B cell (primary cell): ENCODE measurements around the gene WHAMM. TPM values are rescaled to one million over a fixed set of nuclear protein-coding genes. Genes with fewer than 3 reads are reported as not detected.

Experiments used
- ATAC-seq: fragments of 200-7000 bp; cut with Tn5 transposase; one replicate; pipeline ENCODE4 v1.10.0; 2021; ENCODE audit warnings: low read depth, mild to moderate bottlenecking, moderate number of reproducible peaks, moderate library complexity
- CTCF ChIA-PET: fragments of 350-600 bp; sonication (Branson Sonifier 250); formaldehyde crosslinking; loops from one replicate; lab custom pipeline; 2021; ENCODE audit warnings: antibody characterized with exemption, inconsistent platforms; lab: Charles Lee
- POLR2A ChIA-PET: fragments of 350-600 bp; sonication (Branson Sonifier 250); formaldehyde crosslinking; loops from one replicate; lab custom pipeline; 2021; ENCODE audit warnings: antibody characterized with exemption; lab: Charles Lee
- DNase-seq: peaks from one replicate; pipeline ENCODE4 v3.0.0; 2013
- H2AFZ ChIP-seq: 2 replicates; pipeline ENCODE4 v1.6.1; 2012; ENCODE audit warnings: mild to moderate bottlenecking, low read depth, low read length; ENCODE audit not compliant: insufficient read depth, poor library complexity, severe bottlenecking
- H3K27ac ChIP-seq, 2 donors: 1 replicate in 1 of 2; 2 replicates in 1 of 2; pipeline ENCODE4 v1.5.1; 2012 to 2013; ENCODE audit warnings: low read length in 2 of 2, mild to moderate bottlenecking in 2 of 2, moderate library complexity in 1 of 2
- H3K27me3 ChIP-seq, 4 experiments: fragments of 200-600 bp in 1 of 4; sonication (generic) in 1 of 4; replicated peaks in 1 of 4; 1 replicate in 2 of 4; 2 replicates in 2 of 4; pipeline versions ENCODE4 v1.6.1 to v1.7.0; 2013 to 2016; ENCODE audit warnings: low read length in 3 of 4, mild to moderate bottlenecking in 2 of 4, mixed read lengths in 1 of 4, moderate library complexity in 1 of 4; ENCODE audit not compliant: insufficient read depth in 4 of 4, control insufficient read depth in 3 of 4; ENCODE audit errors: control extremely low read depth in 1 of 4
- H3K36me3 ChIP-seq, 2 experiments: replicated peaks in 1 of 2; 1 replicate in 1 of 2; 2 replicates in 1 of 2; pipeline versions ENCODE4 v1.6.1 to v1.7.1; 2013; ENCODE audit warnings: low read length in 1 of 2; ENCODE audit not compliant: insufficient read depth in 2 of 2, control insufficient read depth in 1 of 2; ENCODE audit errors: control extremely low read depth in 1 of 2, extremely low read depth in 1 of 2
- H3K4me1 ChIP-seq, 2 donors: fragments of 200-600 bp in 1 of 2; sonication (generic) in 1 of 2; 1 replicate in 1 of 2; 2 replicates in 1 of 2; pipeline versions ENCODE4 v1.5.1 to v1.6.1; 2013 to 2017; ENCODE audit warnings: low read length in 2 of 2; ENCODE audit not compliant: control insufficient read depth in 2 of 2, insufficient read depth in 2 of 2
- H3K4me2 ChIP-seq: replicated peaks from 2 replicates; pipeline ENCODE3; 2012; ENCODE audit warnings: mild to moderate bottlenecking, low read depth, low read length; ENCODE audit not compliant: poor library complexity, severe bottlenecking
- H3K4me3 ChIP-seq, 5 experiments: fragments of 200-600 bp in 1 of 5; sonication (generic) in 1 of 5; 1 replicate in 3 of 5; 2 replicates in 2 of 5; pipeline versions ENCODE4 v1.5.1 to v1.7.0; 2011 to 2016; ENCODE audit warnings: low read length in 4 of 5, mild to moderate bottlenecking in 4 of 5, low read depth in 2 of 5, control low read depth in 1 of 5, moderate library complexity in 1 of 5; ENCODE audit not compliant: insufficient read depth in 1 of 5; ENCODE audit errors: control extremely low read depth in 1 of 5, extremely low read depth in 1 of 5
- H3K79me2 ChIP-seq: fragments of 200-600 bp; sonication (generic); one replicate; pipeline ENCODE4 v1.6.0; 2016; ENCODE audit warnings: low read length; ENCODE audit not compliant: control insufficient read depth, insufficient read depth
- H3K9ac ChIP-seq: fragments of 200-600 bp; sonication (generic); 2 replicates; pipeline ENCODE4 v1.6.1; 2017; ENCODE audit warnings: mild to moderate bottlenecking, low read length, moderate library complexity
- H3K9me3 ChIP-seq, 3 donors: one replicate each; pipeline versions ENCODE4 v1.6.1 to v1.7.1; 2013; ENCODE audit warnings: low read length in 2 of 3; ENCODE audit not compliant: control insufficient read depth in 2 of 3, insufficient read depth in 1 of 3; ENCODE audit errors: control extremely low read depth in 1 of 3
- H4K20me1 ChIP-seq: 2 replicates; pipeline ENCODE4 v1.6.0; 2012; ENCODE audit warnings: mild to moderate bottlenecking, low read length; ENCODE audit not compliant: insufficient read depth, control insufficient read depth, poor library complexity, severe bottlenecking
- H3K27ac Mint-ChIP-seq: one replicate; pipeline ENCODE4 v1.8.0; 2021; ENCODE audit warnings: mixed read lengths
- H3K27me3 Mint-ChIP-seq: one replicate; pipeline ENCODE4 v1.8.0; 2021; ENCODE audit warnings: mixed read lengths
- H3K4me1 Mint-ChIP-seq: one replicate; pipeline ENCODE4 v1.8.0; 2021; ENCODE audit warnings: mixed read lengths
- H3K4me3 Mint-ChIP-seq: one replicate; pipeline ENCODE4 v1.8.0; 2021; ENCODE audit warnings: mixed read lengths
- H3K9me3 Mint-ChIP-seq: one replicate; pipeline ENCODE4 v1.8.0; 2022; ENCODE audit warnings: mixed read lengths; ENCODE audit not compliant: insufficient read depth
- EZH2 ChIP-seq: IDR thresholded peaks from 2 replicates; pipeline ENCODE4 v1.6.1; 2012; ENCODE audit warnings: borderline replicate concordance, low read depth, mild to moderate bottlenecking, moderate library complexity, low read length; ENCODE audit not compliant: insufficient read depth, poor library complexity, severe bottlenecking
- WGBS: methylation state at CpG from one replicate; pipeline ENCODE4 v1.1.5; 2013; ENCODE audit warnings: missing lambda C conversion rate; ENCODE audit not compliant: insufficient coverage; 5-methylcytosine and 5-hydroxymethylcytosine counted together
- intact Hi-C: fragments of 100-400 bp; cut with micrococcal nuclease; formaldehyde crosslinking; loops from one replicate; pipeline ENCODE4 v1.10.0; 2022
- polyA plus RNA-seq: library from polyadenylated mRNA; depleted of rRNA; stranded (reverse); fragments of >200 nt; gene quantifications from 2 replicates; pipeline ENCODE4 v1.2.3, GENCODE V29; 2012
- total RNA-seq, 2 donors: library from RNA; stranded (reverse); fragments of 120-200 nt in 1 of 2; gene quantifications; 1 replicate in 1 of 2; 2 replicates in 1 of 2; pipeline versions ENCODE4 v1.2.3 to v1.2.4, GENCODE V29; 2013 to 2022
- TF ChIP-seq, protein P1 (sequence below): fragments of 200-600 bp; IDR thresholded peaks from one replicate; pipeline ENCODE4 v1.8.0; 2022; ENCODE audit warnings: antibody characterized with exemption, mild to moderate bottlenecking

Gene WHAMM
- total and polyA plus RNA-seq, 2 donors (not counting 1 experiment from before 2014, with no cell fraction given), result 18.3 to 31.3 TPM

DNA sequence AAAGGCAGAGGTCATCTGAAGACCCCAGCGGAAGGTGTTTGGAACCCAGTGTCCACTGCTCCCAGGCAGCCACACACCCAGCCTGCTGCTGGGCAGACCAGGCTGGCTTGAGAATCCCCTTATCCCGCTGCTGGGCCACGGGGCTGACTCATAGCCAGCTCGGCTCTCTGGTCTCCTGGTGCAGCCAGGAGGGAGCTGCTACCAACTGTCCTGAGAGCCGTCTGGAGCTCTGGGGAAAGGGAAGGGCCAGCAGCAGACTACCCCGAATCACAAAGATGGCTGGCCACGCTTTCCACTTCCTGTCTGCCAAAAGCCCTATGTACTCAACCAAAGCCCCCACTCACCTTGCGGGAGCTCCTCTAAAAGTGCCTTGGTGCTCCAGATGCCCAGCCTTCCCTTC, 38.3 kb downstream of the WHAMM start:
- Histone ChIP-seq H3K27ac (no peak overlapping the region), H3K36me3 (no peaks in the 10 kb centered on the region), H3K4me2 (no peak overlapping the region), H3K9ac (no peak overlapping the region), H3K4me3 (no peak overlapping the region), H3K79me2 (no peaks in the 10 kb centered on the region), H2AFZ (no peak overlapping the region), H3K4me1 (peaks cover 16 to 25% of the 10 kb centered on the region in 2 donors), H3K27me3 (no peaks in the 10 kb centered on the region), H4K20me1 (no peaks in the 10 kb centered on the region), H3K9me3 (no peaks in the 10 kb centered on the region)
- POLR2A ChIA-PET, result no interaction called here
- TF ChIP-seq, protein P1, sequence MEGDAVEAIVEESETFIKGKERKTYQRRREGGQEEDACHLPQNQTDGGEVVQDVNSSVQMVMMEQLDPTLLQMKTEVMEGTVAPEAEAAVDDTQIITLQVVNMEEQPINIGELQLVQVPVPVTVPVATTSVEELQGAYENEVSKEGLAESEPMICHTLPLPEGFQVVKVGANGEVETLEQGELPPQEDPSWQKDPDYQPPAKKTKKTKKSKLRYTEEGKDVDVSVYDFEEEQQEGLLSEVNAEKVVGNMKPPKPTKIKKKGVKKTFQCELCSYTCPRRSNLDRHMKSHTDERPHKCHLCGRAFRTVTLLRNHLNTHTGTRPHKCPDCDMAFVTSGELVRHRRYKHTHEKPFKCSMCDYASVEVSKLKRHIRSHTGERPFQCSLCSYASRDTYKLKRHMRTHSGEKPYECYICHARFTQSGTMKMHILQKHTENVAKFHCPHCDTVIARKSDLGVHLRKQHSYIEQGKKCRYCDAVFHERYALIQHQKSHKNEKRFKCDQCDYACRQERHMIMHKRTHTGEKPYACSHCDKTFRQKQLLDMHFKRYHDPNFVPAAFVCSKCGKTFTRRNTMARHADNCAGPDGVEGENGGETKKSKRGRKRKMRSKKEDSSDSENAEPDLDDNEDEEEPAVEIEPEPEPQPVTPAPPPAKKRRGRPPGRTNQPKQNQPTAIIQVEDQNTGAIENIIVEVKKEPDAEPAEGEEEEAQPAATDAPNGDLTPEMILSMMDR, result no peak
- no peak for TF ChIP-seq EZH2
- Mint-ChIP-seq H3K4me1 (peaks cover 39% of the 10 kb centered on the region), H3K4me3 (no peak overlapping the region), H3K27ac (no peak overlapping the region), H3K27me3 (no peaks in the 10 kb centered on the region), H3K9me3 (no peaks in the 10 kb centered on the region)
- 90% methylated on average over 8 of the region's 8 CpGs for WGBS
- ATAC-seq (no peak), DNase-seq (no peak)
- intact Hi-C loops, result loop anchor here (2.0 kb wide), 1 partner anchor 153 kb away; no protein-coding TSS in a partner anchor
- CTCF ChIA-PET, result interaction anchor here (1.0 to 3.0 kb wide), 2 partner anchors 148 to 153 kb away, joined by 3 to 21 read pairs; no protein-coding TSS in a partner anchor

DNA sequence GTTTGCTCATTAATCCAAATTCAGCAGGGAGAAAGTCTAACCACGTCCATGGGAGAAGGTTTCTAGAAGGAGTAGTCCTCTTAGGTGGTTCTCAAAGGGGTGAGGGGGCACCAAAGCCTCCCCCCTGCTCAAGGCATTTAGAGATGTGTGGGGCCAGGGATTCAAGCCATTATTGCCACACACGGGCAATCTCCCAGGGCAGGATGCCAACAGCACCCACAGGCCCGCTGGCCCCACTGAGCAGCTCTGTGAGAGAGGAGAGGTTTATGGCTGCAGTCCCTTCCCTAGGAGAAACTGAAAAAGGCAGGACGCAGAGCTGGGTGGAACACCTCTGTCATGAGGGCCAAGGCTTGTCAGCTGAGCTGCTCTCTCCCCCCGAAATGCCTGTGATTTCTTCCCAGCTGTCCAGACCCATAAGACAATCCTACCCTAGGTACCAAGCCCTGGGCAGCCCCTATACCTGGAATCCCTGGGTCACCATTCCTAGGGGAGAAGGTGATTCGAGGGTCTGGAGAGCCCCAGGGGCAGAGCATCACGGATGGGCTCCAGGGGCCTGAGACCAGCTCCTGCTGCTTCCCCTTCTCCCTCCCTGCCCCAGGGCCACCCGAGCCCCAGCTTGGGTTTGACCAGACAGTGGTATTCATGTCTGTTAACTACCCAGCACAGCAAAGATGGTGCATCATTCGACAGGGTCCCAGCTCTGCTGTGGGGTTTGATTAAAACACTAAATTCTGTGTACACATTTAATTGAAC, 39.0 kb downstream of the WHAMM start:
- H3K4me1 Mint-ChIP-seq, result peaks cover 40% of the 10 kb centered on the region
- ATAC-seq, result no peak
- DNase-seq, result no peak
- H3K9me3 Mint-ChIP-seq, result no peaks in the 10 kb centered on the region
- H3K4me3 ChIP-seq, result no peak overlapping the region
- WGBS, result 98% methylated on average over 6 of the region's 9 CpGs
- TF ChIP-seq EZH2, result no peak
- TF ChIP-seq, protein P1, result no peak
- no peak overlapping the region for H3K4me2 ChIP-seq
- ChIA-PET CTCF (interaction anchor here (1.0 to 3.6 kb wide), 5 partner anchors 15 to 155 kb away, joined by 3 to 21 read pairs (median 6); partner anchors contain the start of gene RAMAC), POLR2A (no interaction called here)
- no peak overlapping the region for H3K27ac Mint-ChIP-seq
- intact Hi-C loops, result loop anchor here (2.0 kb wide), 1 partner anchor 152 kb away; no protein-coding TSS in a partner anchor
- no peak overlapping the region for H3K27ac ChIP-seq
- no peak overlapping the region for H2AFZ ChIP-seq
- no peaks in the 10 kb centered on the region for H3K36me3 ChIP-seq
- no peaks in the 10 kb centered on the region for H3K27me3 ChIP-seq
- no peak overlapping the region for H3K9ac ChIP-seq
- no peaks in the 10 kb centered on the region for H4K20me1 ChIP-seq
- no peaks in the 10 kb centered on the region for H3K79me2 ChIP-seq
- H3K4me3 Mint-ChIP-seq, result no peak overlapping the region
- H3K9me3 ChIP-seq, result no peaks in the 10 kb centered on the region
- H3K27me3 Mint-ChIP-seq, result no peaks in the 10 kb centered on the region
- peaks cover 14 to 30% of the 10 kb centered on the region in 2 donors for H3K4me1 ChIP-seq
